Coronary artery (tissue), 2 donors: ENCODE results near the gene SGK1.
"Not testable (repeated sequence)": the region's sequence is repeated elsewhere in the genome, so short reads cannot be mapped to it uniquely, and the experiment has no call there.

ENCODE experiments used
- DNase-seq: peaks from one replicate; pipeline ENCODE4 v3.0.0-alpha.2; 2017; ENCODE audit warnings: low spot score
- H3K27ac ChIP-seq, 2 donors: fragments of 200-600 bp; sonication (generic); one replicate each; pipeline ENCODE4 v1.5.1; 2016 to 2019
- H3K4me3 ChIP-seq: fragments of 200-600 bp; sonication (generic); 2 replicates; pipeline ENCODE4 v1.5.1; 2016; ENCODE audit warnings: mild to moderate bottlenecking, moderate library complexity
- CTCF ChIP-seq: fragments of 200-600 bp; sonication (generic); IDR thresholded peaks from one replicate; pipeline ENCODE4 v1.5.1; 2019; ENCODE audit warnings: antibody characterized with exemption

Gene SGK1

GRCh38 chr6:134195985-134196384 lies 121.9 kb downstream of the SGK1 start:
- DNase-seq: no peak
- no peak for TF ChIP-seq CTCF
- Histone ChIP-seq H3K27ac (peak overlapping the region in 1 of 2 donors; percentile 75), H3K4me3 (no peak overlapping the region)

GRCh38 chr6:134195164-134195906 lies 122.6 kb downstream of the SGK1 start:
- Histone ChIP-seq H3K4me3 (peak overlapping the region; percentile 32), H3K27ac (peak overlapping the region in 1 of 2 donors; percentile 75)
- DNase-seq: no peak
- no peak for TF ChIP-seq CTCF

- TF ChIP-seq CTCF: no peak
- no peak for DNase-seq
- Histone ChIP-seq H3K27ac (no peak overlapping the region), H3K4me3 (no peak overlapping the region)
These were observed 124.1 kb downstream of the SGK1 start for GRCh38 chr6:134193536-134194498.

- H3K27ac ChIP-seq, DNase-seq, H3K4me3 ChIP-seq: not testable (repeated sequence)
These were observed 125.3 kb downstream of the SGK1 start for GRCh38 chr6:134192609-134193008.

- Histone ChIP-seq H3K4me3 (no peak overlapping the region), H3K27ac (no peak overlapping the region)
- TF ChIP-seq CTCF: no peak
- DNase-seq: no peak
These were observed 127.0 kb downstream of the SGK1 start for GRCh38 chr6:134190883-134191282.

GRCh38 chr6:134187751-134188150 lies 130.2 kb downstream of the SGK1 start:
- no peak for DNase-seq
- TF ChIP-seq CTCF: no peak
- no peak overlapping the region for H3K27ac ChIP-seq

GRCh38 chr6:134187154-134187553 lies 130.8 kb downstream of the SGK1 start:
- H3K4me3 ChIP-seq: no peak overlapping the region
- no peak for DNase-seq
- H3K27ac ChIP-seq: no peak overlapping the region
- TF ChIP-seq CTCF: no peak

More at GRCh38 chr6:134187751-134188150, 130.2 kb downstream of the SGK1 start:
- no peak overlapping the region for H3K4me3 ChIP-seq
